Activated CD4-positive, CD25-positive, alpha-beta regulatory T cell treated with anti-CD3 and anti-CD28 coated beads, Interleukin-2, amount 50 U/mL, for 24 hours (primary cell): ENCODE measurements around the gene RGS11.

Experiments
- ATAC-seq, 2 donors: fragments of 150-1000 bp; cut with Tn5 transposase; one replicate each; pipeline ENCODE4 v1.10.0; 2021; ENCODE audit warnings: mild to moderate bottlenecking in 1 of 2, moderate library complexity in 1 of 2

The RGS11 gene

DNA sequence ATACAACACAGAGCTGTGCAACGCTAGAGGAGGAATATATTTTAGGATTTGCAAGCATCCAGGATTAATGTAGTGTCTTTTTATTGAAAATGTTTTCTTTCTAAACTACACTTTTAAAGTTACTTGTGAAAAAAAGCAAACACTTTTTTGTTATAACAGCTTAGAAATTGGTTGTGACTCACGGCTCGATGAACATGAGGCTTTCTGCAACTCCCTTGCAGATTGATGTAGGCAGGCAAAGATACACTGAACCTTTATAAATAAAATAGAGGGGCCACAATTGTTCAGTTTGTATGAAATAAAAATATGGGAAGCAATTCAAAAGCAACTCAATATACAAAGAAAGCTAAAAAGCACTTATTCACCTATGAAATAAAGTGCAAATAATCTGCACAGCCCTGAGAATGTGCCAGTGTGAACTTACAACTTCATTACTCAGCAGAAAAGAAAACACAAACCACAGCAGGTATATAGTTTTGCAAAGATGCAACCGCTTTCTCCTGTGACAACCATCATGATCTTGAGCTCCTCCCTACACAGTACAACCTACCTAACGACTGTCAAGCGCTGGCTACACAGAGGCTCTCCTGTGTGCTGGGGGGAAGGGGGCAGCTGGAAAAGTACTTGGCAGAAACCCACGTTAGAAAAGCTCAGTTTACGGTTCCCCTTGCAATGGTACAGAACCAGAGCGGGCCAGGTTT lies 47.4 kb downstream of the RGS11 start:
- ATAC-seq: peak; percentile 18 to 26

DNA sequence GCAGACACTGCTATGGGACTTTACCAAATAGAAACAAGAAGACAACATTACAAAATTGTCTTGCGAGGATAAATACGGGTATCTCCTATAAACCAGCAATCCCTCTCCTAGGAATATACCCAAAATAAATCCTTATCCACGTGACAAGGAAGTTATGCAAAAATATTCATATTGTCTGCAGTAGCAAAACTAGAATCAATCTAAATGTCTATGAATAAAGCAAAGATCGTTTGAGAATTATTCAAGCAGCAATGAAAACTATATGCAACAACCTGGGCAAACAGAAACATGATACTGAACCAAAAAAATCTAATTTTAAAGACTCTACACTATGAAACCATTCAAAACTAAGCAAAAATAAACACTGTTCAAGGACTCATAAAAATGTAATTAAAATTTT lies 55.7 kb downstream of the RGS11 start:
- ATAC-seq: no peak
